Activated CD8-positive, alpha-beta T cell treated with anti-CD3 and anti-CD28 coated beads for 36 hours (primary cell): Measurements from ENCODE around the gene HEXA. TPM values are rescaled to one million over a fixed set of nuclear protein-coding genes. Genes with fewer than 3 reads are reported as not detected.

ENCODE experiments used
- ATAC-seq: fragments of 200-7000 bp; cut with Tn5 transposase; one replicate; pipeline ENCODE4 v1.10.0; 2021; ENCODE audit warnings: mild to moderate bottlenecking, moderate library complexity
- CTCF ChIA-PET: fragments of 350-600 bp; sonication (Branson Sonifier 250); formaldehyde crosslinking; loops from one replicate; lab custom pipeline; 2021; ENCODE audit warnings: antibody characterized with exemption; lab: Charles Lee
- POLR2A ChIA-PET: fragments of 350-600 bp; sonication (Branson Sonifier 250); formaldehyde crosslinking; loops from one replicate; lab custom pipeline; 2021; ENCODE audit warnings: antibody characterized with exemption; lab: Charles Lee
- DNase-seq: peaks from one replicate; pipeline ENCODE4 v3.0.0-alpha.2; 2020
- H3K27ac Mint-ChIP-seq: one replicate; pipeline ENCODE4 v1.8.0; 2021; ENCODE audit warnings: mild to moderate bottlenecking, mixed read lengths
- H3K27me3 Mint-ChIP-seq: one replicate; pipeline ENCODE4 v1.8.0; 2021; ENCODE audit warnings: mixed read lengths
- H3K36me3 Mint-ChIP-seq: one replicate; pipeline ENCODE4 v1.8.0; 2021; ENCODE audit warnings: low read depth, mixed read lengths
- H3K4me1 Mint-ChIP-seq: one replicate; pipeline ENCODE4 v1.8.0; 2021; ENCODE audit warnings: low read depth, mixed read lengths
- H3K4me3 Mint-ChIP-seq: one replicate; pipeline ENCODE4 v1.8.0; 2021; ENCODE audit warnings: mild to moderate bottlenecking, moderate library complexity, mixed read lengths
- H3K9me3 Mint-ChIP-seq: one replicate; pipeline ENCODE4 v1.8.0; 2021; ENCODE audit warnings: mixed read lengths
- intact Hi-C: fragments of 100-400 bp; cut with micrococcal nuclease; formaldehyde crosslinking; loops from one replicate; pipeline ENCODE4 v1.10.0; 2022
- total RNA-seq, 2 experiments: library from RNA; stranded (reverse); gene quantifications; one replicate each; pipeline ENCODE4 v1.2.3, GENCODE V29; 2021
- TF ChIP-seq, protein P1 (sequence below): fragments of 200-600 bp; IDR thresholded peaks from one replicate; pipeline ENCODE4 v1.8.0; 2022; ENCODE audit warnings: antibody characterized with exemption, mild to moderate bottlenecking

The HEXA gene
- total RNA-seq, 2 experiments from 2014 or later, result 55.8 to 66.8 TPM

DNA sequence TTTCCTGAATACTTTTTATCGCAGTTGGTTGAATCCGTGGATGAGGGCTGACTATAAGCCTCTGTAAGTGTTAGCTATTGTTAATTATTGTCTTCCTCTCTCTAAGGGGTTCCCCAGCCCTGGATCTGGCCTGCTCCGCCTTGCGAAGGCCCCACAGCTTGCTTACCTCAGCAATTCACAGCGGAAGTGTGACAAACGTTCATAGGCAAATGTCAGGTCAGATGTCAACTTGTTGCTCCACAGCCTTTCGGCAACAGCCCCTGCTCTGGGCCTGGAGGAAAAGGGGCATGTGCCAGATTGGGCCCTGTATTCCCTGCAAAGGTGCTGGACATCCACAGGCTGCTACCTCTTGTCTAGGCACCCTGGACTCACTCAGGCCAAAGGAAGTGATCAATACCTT is 30.5 kb downstream of the HEXA start:
- Mint-ChIP-seq H3K36me3 (peaks cover 16% of the 10 kb centered on the region), H3K27ac (no peak overlapping the region), H3K4me1 (no peaks in the 10 kb centered on the region), H3K27me3 (no peaks in the 10 kb centered on the region), H3K9me3 (no peaks in the 10 kb centered on the region), H3K4me3 (no peak overlapping the region)
- CTCF ChIA-PET, result no interaction called here
- ATAC-seq (no peak), DNase-seq (no peak)
- TF ChIP-seq, protein P1, sequence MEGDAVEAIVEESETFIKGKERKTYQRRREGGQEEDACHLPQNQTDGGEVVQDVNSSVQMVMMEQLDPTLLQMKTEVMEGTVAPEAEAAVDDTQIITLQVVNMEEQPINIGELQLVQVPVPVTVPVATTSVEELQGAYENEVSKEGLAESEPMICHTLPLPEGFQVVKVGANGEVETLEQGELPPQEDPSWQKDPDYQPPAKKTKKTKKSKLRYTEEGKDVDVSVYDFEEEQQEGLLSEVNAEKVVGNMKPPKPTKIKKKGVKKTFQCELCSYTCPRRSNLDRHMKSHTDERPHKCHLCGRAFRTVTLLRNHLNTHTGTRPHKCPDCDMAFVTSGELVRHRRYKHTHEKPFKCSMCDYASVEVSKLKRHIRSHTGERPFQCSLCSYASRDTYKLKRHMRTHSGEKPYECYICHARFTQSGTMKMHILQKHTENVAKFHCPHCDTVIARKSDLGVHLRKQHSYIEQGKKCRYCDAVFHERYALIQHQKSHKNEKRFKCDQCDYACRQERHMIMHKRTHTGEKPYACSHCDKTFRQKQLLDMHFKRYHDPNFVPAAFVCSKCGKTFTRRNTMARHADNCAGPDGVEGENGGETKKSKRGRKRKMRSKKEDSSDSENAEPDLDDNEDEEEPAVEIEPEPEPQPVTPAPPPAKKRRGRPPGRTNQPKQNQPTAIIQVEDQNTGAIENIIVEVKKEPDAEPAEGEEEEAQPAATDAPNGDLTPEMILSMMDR, result no peak
- POLR2A ChIA-PET, result interaction anchor here (1.5 kb wide), 1 partner anchor 130 kb away, joined by 3 read pairs; no protein-coding TSS in a partner anchor
- intact Hi-C loops, result no loop called here

DNA sequence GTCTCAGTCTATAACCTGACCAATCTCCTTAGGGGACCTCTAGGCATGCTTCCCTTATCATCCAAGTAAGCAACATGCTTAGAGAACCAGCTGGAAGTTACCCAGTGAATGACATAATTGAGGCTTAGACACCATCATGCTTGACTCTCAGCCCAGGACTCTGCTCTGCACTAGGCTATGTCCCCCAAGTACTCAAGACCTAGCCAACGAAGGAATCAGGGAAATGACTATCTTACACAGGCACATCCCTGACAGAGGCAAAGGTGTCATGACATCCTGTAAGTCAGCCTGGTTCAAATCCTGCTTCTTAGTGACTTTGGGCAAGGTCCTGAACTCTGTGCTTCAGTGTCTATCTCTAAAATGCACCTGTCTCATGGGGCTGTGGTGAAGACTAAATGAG is 31.2 kb downstream of the HEXA start:
- intact Hi-C loops, result no loop called here
- no peak overlapping the region for H3K27ac Mint-ChIP-seq
- no peaks in the 10 kb centered on the region for H3K9me3 Mint-ChIP-seq
- no peaks in the 10 kb centered on the region for H3K4me1 Mint-ChIP-seq
- H3K4me3 Mint-ChIP-seq, result no peak overlapping the region
- ATAC-seq, result no peak
- CTCF ChIA-PET, result no interaction called here
- H3K27me3 Mint-ChIP-seq, result no peaks in the 10 kb centered on the region
- no peak for DNase-seq
- POLR2A ChIA-PET, result no interaction called here
- TF ChIP-seq, protein P1, result no peak
- peaks cover 16% of the 10 kb centered on the region for H3K36me3 Mint-ChIP-seq

DNA sequence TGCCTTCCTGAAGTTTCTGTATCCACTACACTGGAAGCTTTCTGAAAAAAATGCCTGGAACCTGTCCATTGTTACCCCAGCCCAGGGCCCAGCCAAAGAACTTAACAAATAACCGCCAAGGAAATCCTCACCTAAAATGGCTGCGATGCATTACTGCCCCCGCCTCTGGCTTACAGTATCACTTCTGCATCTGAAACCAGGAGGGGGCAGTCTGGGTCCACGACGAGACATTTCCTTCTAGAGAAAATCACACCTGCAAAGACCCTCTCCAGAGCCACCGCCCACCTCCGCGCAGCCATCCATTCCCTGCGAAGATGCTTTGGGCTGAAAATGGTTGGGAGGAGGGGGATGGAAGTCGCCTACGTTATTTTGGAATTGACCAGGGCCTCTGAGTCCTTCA is 33.4 kb downstream of the HEXA start:
- intact Hi-C loops, result no loop called here

DNA sequence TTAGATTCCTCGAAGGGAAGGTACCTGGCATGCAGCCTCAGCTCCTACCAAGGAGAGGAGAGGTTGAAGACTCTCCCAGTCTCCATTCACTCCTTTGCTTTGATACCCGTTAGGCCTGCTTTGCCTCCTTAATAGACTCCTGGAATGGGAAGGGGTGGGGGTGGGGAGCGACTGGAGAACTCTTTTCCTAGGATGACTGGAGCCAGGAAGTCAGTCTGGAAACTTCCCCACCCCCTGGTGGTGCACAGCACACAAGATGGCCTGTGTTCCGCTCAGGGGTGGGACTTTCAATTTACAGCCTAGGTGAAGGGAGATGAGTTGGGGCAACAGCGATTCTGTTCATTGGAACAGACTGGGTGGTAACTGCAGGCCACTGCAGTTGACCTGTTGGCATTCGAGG is 34.5 kb downstream of the HEXA start:
- ATAC-seq, result no peak
- POLR2A ChIA-PET, result no interaction called here
- no peaks in the 10 kb centered on the region for H3K9me3 Mint-ChIP-seq
- no peak for DNase-seq
- H3K36me3 Mint-ChIP-seq, result peaks cover 6% of the 10 kb centered on the region
- intact Hi-C loops, result no loop called here
- no peaks in the 10 kb centered on the region for H3K27me3 Mint-ChIP-seq
- TF ChIP-seq, protein P1, result no peak
- CTCF ChIA-PET, result interaction anchor here (1.3 kb wide), 1 partner anchor 259 kb away, joined by 3 read pairs; no protein-coding TSS in a partner anchor
- H3K27ac Mint-ChIP-seq, result no peak overlapping the region
- no peak overlapping the region for H3K4me3 Mint-ChIP-seq
- no peaks in the 10 kb centered on the region for H3K4me1 Mint-ChIP-seq

More for the DNA sequence above, 33.4 kb downstream of the HEXA start:
- peak; percentile 39 for ATAC-seq
- CTCF ChIA-PET, result interaction anchor here (1.3 kb wide), 1 partner anchor 258 kb away, joined by 3 read pairs; no protein-coding TSS in a partner anchor
- H3K4me3 Mint-ChIP-seq, result no peak overlapping the region
- TF ChIP-seq, protein P1, result peak; percentile 49
- no peaks in the 10 kb centered on the region for H3K9me3 Mint-ChIP-seq
- POLR2A ChIA-PET, result interaction anchor here (0.6 kb wide), 1 partner anchor 73 kb away, joined by 3 read pairs; no protein-coding TSS in a partner anchor
- H3K4me1 Mint-ChIP-seq, result no peaks in the 10 kb centered on the region
- H3K27me3 Mint-ChIP-seq, result no peaks in the 10 kb centered on the region
- no peak overlapping the region for H3K27ac Mint-ChIP-seq
- peak; percentile 62 for DNase-seq
- H3K36me3 Mint-ChIP-seq, result peaks cover 10% of the 10 kb centered on the region

DNA sequence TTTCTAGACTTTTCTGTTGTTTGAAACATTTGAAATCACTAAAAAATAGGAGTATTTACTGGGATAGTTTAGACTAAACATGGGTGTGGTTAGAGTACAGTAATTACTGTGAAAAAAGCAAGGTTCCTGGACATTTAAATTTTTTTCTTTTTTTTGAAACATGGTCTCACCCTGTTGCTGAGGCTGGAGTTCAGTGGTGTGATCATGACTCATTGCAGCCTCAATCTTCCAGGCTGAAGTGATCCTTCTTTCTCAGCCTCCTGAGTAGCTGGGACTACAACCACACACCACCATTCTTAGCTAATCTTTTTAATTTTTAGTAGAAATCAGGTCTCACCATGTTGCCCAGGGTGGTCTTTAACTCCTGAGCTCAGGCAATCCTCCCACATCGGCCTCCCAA is 35.4 kb downstream of the HEXA start:
- Mint-ChIP-seq H3K4me3 (no peak overlapping the region), H3K4me1 (no peaks in the 10 kb centered on the region), H3K27ac (no peak overlapping the region), H3K9me3 (no peaks in the 10 kb centered on the region), H3K36me3 (peaks cover 4% of the 10 kb centered on the region), H3K27me3 (no peaks in the 10 kb centered on the region)
- intact Hi-C loops, result no loop called here
- TF ChIP-seq, protein P1, result no peak
- ChIA-PET CTCF (interaction anchor here (0.7 kb wide), 1 partner anchor 26 kb away, joined by 3 read pairs; no protein-coding TSS in a partner anchor), POLR2A (interaction anchor here (0.6 to 1.1 kb wide), 2 partner anchors 20 to 195 kb away, joined by 3 read pairs; no protein-coding TSS in a partner anchor)
- DNase-seq (no peak), ATAC-seq (no peak)
